Breast epithelium (tissue), 4 donors: ENCODE data around the gene PLCG2. TPM values are rescaled to one million over a fixed set of nuclear protein-coding genes. Genes with fewer than 3 reads are reported as not detected.

Experiments
- DNase-seq, 2 donors: peaks; one replicate each; pipeline ENCODE4 v3.0.0-alpha.2; 2019; ENCODE audit warnings: low spot score in 2 of 2
- H3K27ac ChIP-seq, 2 donors: fragments of 200-600 bp; sonication (generic) in 1 of 2; one replicate each; pipeline ENCODE4 v1.5.1; 2016 to 2019; ENCODE audit warnings: mild to moderate bottlenecking in 1 of 2
- H3K27me3 ChIP-seq, 2 donors: fragments of 200-600 bp; sonication (generic) in 1 of 2; one replicate each; pipeline versions ENCODE4 v1.5.1 to v1.6.0; 2017 to 2019; ENCODE audit warnings: control low read depth in 1 of 2, mild to moderate bottlenecking in 1 of 2
- H3K36me3 ChIP-seq: fragments of 200-600 bp; one replicate; pipeline ENCODE4 v1.5.1; 2019
- H3K4me1 ChIP-seq, 2 donors: fragments of 200-600 bp; sonication (generic); one replicate each; pipeline ENCODE4 v1.5.1; 2016 to 2019; ENCODE audit warnings: control low read depth in 1 of 2
- H3K4me3 ChIP-seq, 3 donors: fragments of 200-600 bp; sonication (generic); 1 replicate in 2 of 3; 2 replicates in 1 of 3; pipeline ENCODE4 v1.5.1; 2016 to 2019; ENCODE audit warnings: mild to moderate bottlenecking in 3 of 3, moderate library complexity in 2 of 3
- H3K9me3 ChIP-seq, 2 donors: fragments of 200-600 bp; sonication (generic) in 1 of 2; one replicate each; pipeline ENCODE4 v1.5.1; 2016 to 2019; ENCODE audit warnings: control low read depth in 1 of 2
- POLR2A ChIP-seq: fragments of 450-650 bp; IDR thresholded peaks from one replicate; pipeline ENCODE4 v1.6.1; 2016; ENCODE audit warnings: antibody characterized with exemption, mild to moderate bottlenecking, moderate library complexity
- POLR2AphosphoS5 ChIP-seq, 3 donors: sonication (generic); formaldehyde crosslinking; IDR thresholded peaks; one replicate each; pipeline ENCODE4 v1.6.1; 2017; ENCODE audit warnings: antibody characterized with exemption in 3 of 3
- intact Hi-C: fragments of 100-400 bp; cut with DNase I; formaldehyde crosslinking; loops from one replicate; pipeline ENCODE4 v1.15.1; 2023; ENCODE audit warnings: low total_unique reads
- total RNA-seq, 3 donors: library from RNA; depleted of rRNA; stranded (reverse); fragments of >200 nt; gene quantifications; one replicate each; pipeline ENCODE4 v1.1.0, GENCODE V29; 2016
- TF ChIP-seq, protein P1 (sequence below), 3 donors: fragments of 450-650 bp; IDR thresholded peaks; one replicate each; pipeline ENCODE4 v1.5.1; 2016 to 2017; ENCODE audit warnings: antibody characterized with exemption in 3 of 3, mild to moderate bottlenecking in 3 of 3, moderate library complexity in 3 of 3

PLCG2 gene
- total RNA-seq, 3 donors from 2014 or later, result 14.6 to 24.6 (median 24.3) TPM

DNA sequence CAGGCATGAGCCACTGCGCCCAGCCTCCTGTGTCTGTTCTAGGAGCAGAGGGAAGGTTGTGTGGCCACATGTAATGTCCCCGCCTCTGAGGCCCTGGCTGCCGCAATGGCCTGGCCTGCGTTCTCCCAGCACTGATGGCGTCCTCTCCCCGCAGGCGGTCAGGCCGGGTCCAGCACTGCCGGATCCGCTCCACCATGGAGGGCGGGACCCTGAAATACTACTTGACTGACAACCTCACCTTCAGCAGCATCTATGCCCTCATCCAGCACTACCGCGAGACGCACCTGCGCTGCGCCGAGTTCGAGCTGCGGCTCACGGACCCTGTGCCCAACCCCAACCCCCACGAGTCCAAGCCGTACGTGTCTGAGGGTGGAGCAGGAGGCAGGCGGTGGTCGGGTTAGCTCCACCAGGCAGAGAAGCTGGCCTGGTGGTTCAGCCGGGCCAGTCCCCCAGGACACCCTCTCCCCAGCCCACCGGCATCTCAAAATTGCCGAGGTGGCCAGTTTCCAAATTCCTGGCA is 131.3 kb downstream of the PLCG2 start:
- Histone ChIP-seq H3K27me3 (no peaks in the 10 kb centered on the region), H3K9me3 (no peaks in the 10 kb centered on the region), H3K4me3 (no peak overlapping the region), H3K27ac (no peak overlapping the region), H3K4me1 (no peaks in the 10 kb centered on the region), H3K36me3 (no peaks in the 10 kb centered on the region)
- intact Hi-C loops, result no loop called here
- no peak for DNase-seq
- TF ChIP-seq POLR2A (no peak), POLR2AphosphoS5 (IDR thresholded peaks at IDR 0.05) (no peak)
- TF ChIP-seq, protein P1, sequence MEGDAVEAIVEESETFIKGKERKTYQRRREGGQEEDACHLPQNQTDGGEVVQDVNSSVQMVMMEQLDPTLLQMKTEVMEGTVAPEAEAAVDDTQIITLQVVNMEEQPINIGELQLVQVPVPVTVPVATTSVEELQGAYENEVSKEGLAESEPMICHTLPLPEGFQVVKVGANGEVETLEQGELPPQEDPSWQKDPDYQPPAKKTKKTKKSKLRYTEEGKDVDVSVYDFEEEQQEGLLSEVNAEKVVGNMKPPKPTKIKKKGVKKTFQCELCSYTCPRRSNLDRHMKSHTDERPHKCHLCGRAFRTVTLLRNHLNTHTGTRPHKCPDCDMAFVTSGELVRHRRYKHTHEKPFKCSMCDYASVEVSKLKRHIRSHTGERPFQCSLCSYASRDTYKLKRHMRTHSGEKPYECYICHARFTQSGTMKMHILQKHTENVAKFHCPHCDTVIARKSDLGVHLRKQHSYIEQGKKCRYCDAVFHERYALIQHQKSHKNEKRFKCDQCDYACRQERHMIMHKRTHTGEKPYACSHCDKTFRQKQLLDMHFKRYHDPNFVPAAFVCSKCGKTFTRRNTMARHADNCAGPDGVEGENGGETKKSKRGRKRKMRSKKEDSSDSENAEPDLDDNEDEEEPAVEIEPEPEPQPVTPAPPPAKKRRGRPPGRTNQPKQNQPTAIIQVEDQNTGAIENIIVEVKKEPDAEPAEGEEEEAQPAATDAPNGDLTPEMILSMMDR (IDR thresholded peaks at IDR 0.05), result no peak

DNA sequence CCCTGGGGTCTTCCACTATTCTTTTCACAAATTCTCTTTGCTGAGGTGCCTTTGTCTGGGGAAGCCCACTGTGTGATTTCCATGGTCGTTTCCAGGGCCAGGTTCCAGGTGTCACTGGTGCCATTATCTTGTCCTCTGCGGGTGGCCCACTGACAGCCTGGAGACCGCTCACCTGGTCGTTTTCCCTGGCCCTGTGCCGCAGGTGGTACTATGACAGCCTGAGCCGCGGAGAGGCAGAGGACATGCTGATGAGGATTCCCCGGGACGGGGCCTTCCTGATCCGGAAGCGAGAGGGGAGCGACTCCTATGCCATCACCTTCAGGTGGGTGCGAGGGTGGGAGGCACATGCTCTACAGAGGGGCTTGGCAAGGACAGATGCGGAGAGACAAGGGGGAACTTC is 133.3 kb downstream of the PLCG2 start:
- no peaks in the 10 kb centered on the region for H3K9me3 ChIP-seq
- intact Hi-C loops, result no loop called here
- H3K4me3 ChIP-seq, result no peak overlapping the region
- no peak overlapping the region for H3K27ac ChIP-seq
- no peaks in the 10 kb centered on the region for H3K27me3 ChIP-seq
- H3K36me3 ChIP-seq, result no peaks in the 10 kb centered on the region
- H3K4me1 ChIP-seq, result no peaks in the 10 kb centered on the region
- no peak for DNase-seq
- TF ChIP-seq POLR2AphosphoS5 (IDR thresholded peaks at IDR 0.05) (no peak), POLR2A (no peak)
- TF ChIP-seq, protein P1 (IDR thresholded peaks at IDR 0.05), result no peak

DNA sequence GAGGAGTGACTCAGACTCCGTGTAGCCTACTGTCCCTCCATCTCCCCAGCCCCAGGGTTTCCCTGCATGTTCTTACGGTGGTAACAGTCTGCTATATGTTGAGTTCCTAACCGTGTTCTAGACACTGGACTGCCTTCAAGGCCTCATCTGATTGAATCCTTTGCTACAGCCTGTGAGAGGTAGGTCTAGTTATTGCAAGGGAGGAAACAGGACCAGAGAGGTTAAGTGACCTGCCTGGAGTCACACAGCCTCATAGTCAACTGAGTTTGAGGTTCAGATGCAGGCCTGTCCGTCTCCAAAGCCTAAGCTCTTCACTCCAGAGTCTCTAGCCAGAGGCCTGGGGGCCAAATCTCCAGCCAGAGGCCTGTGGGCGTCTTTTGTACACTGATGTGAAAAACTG is 134.1 kb downstream of the PLCG2 start:
- no peak for DNase-seq
- Histone ChIP-seq H3K9me3 (no peaks in the 10 kb centered on the region), H3K36me3 (no peaks in the 10 kb centered on the region), H3K27me3 (no peaks in the 10 kb centered on the region), H3K4me3 (no peak overlapping the region), H3K4me1 (no peaks in the 10 kb centered on the region), H3K27ac (no peak overlapping the region)
- TF ChIP-seq POLR2AphosphoS5 (IDR thresholded peaks at IDR 0.05) (no peak), POLR2A (no peak)
- TF ChIP-seq, protein P1 (IDR thresholded peaks at IDR 0.05), result no peak
- intact Hi-C loops, result no loop called here

DNA sequence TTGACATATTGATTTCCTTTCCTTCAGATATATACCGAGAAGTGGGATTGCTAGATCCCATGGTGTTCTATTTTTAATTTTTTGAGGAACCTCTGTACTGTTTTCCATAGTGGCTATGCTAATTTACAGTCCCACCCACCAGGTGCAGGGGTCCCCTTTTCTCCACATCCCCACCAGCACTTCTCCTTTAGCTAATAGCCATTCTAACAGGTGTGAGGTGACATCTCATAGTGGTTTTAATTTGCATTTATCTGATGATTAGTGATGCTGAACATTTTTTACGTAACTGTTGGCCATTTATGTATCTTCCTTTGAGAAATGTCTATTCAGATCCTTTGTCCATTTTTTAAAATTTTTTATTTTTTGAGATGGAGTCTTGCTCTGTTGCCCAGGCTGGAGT is 138.3 kb downstream of the PLCG2 start:
- intact Hi-C loops, result no loop called here
- Histone ChIP-seq H3K4me3 (no peak overlapping the region), H3K4me1 (no peaks in the 10 kb centered on the region), H3K9me3 (no peaks in the 10 kb centered on the region), H3K27me3 (no peaks in the 10 kb centered on the region), H3K27ac (no peak overlapping the region), H3K36me3 (no peaks in the 10 kb centered on the region)
- no peak for DNase-seq
- TF ChIP-seq POLR2AphosphoS5 (IDR thresholded peaks at IDR 0.05) (no peak), POLR2A (no peak)
- TF ChIP-seq, protein P1 (IDR thresholded peaks at IDR 0.05), result no peak

DNA sequence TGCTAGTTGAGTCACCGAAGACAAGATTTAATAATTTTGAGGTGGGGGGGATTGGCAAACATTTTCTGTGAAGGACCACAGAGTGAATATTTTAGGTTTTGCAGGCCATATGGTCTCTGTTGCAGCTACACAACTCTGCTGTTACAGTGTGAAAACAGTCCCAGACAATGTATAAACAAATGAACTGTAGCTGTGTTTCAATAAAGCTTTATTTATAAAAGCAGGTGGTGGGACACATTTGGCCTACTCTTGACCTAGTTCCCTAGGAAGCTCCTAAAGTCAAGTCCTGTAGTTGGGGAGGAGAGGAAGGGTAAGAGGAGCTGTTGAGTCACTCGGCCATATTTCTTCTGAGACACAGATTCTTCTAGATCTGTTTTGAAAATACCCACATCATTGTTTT is 139.8 kb downstream of the PLCG2 start:
- Histone ChIP-seq H3K27ac (no peak overlapping the region), H3K4me1 (no peaks in the 10 kb centered on the region), H3K36me3 (no peaks in the 10 kb centered on the region), H3K9me3 (no peaks in the 10 kb centered on the region), H3K4me3 (no peak overlapping the region), H3K27me3 (no peaks in the 10 kb centered on the region)
- TF ChIP-seq POLR2A (no peak), POLR2AphosphoS5 (IDR thresholded peaks at IDR 0.05) (no peak)
- TF ChIP-seq, protein P1 (IDR thresholded peaks at IDR 0.05), result no peak
- intact Hi-C loops, result no loop called here
- DNase-seq, result no peak
